CD4-positive, alpha-beta T cell treated with Interleukin-21 for 1 hour (primary cell): Measurements from ENCODE around the gene SNX13.
A peak's percentile ranks its signal among the peaks of the same experiment; 100 is the strongest.

Source experiments
- DNase-seq: peaks from one replicate; pipeline ENCODE4 v3.0.0-alpha.2; 2020

Gene SNX13

GRCh38 chr7:17773289-17773626 is 167.0 kb downstream of the SNX13 start:
- DNase-seq, result no peak

GRCh38 chr7:17772581-17773288 is 167.6 kb downstream of the SNX13 start:
- DNase-seq, result no peak

- DNase-seq, result no peak
Measured at GRCh38 chr7:17771901-17772408, 168.3 kb downstream of the SNX13 start.

GRCh38 chr7:17770710-17771375 is 169.5 kb downstream of the SNX13 start:
- peak; percentile 4 for DNase-seq

- peak; percentile 52 for DNase-seq
Measured at GRCh38 chr7:17769918-17770317, 170.4 kb downstream of the SNX13 start.

- DNase-seq, result no peak
Measured at GRCh38 chr7:17758008-17758407, 182.3 kb downstream of the SNX13 start.

GRCh38 chr7:17746020-17746530 is 194.2 kb downstream of the SNX13 start:
- DNase-seq, result no peak

- DNase-seq, result no peak
Measured at GRCh38 chr7:17745610-17746009, 194.7 kb downstream of the SNX13 start.

GRCh38 chr7:17743316-17743715 is 197.0 kb downstream of the SNX13 start:
- no peak for DNase-seq

GRCh38 chr7:17741426-17741825 is 198.9 kb downstream of the SNX13 start:
- DNase-seq, result no peak
